ENCODE data around the gene AMY2B. TPM values are rescaled to one million over a fixed set of nuclear protein-coding genes. Genes with fewer than 3 reads are reported as not detected.
"Not testable (repeated sequence)": the region's sequence is repeated elsewhere in the genome, so short reads cannot be mapped to it uniquely, and the experiment has no call there.

Gene AMY2B
- total RNA-seq (2014; rRNA removed; shearing (Covaris generic)): 0.48 and 0.88 TPM in 2 replicates

DNA sequence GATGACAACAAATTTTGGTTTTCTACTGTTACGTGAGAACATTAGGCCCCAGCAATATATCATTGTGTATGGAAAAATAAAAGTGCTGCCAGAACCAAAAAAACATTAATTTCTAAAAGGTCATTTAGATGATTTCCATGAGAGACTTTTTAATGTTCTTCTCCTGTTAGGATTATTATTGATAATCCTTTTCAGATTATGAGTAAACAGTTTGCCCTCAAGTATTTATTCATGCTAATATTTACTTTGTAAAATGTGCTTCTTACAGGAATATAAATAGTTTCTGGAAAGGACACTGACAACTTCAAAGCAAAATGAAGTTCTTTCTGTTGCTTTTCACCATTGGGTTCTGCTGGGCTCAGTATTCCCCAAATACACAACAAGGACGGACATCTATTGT, at the start of gene AMY2B:
AMY2B (plus strand) TSS at position 301 of the 400 bp plus-strand sequence; CDS start at position 315, 14 bp downstream.
- not testable (repeated sequence) for DNase-seq (ENCODE audit: low read depth)

DNA sequence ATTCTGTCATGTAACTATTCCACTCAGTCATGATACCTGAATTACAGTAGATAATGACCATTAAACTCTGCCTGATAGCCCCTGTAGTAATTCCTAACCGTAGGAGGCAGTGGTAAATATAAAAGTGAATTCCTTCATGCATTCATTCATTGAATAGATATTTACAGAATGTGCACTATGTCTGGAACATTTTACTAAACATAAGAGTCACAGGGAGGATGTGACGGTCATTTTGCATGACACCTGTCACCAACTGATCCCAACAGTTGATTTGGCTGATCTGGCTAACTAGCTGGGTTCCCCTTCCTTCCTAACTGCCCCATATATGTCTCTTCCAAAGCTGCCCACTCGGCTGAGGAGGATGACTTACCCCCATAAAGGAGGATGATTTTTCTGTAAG, 48.0 kb upstream of the AMY2B start:
- DNase-seq (ENCODE audit: low read depth): no peak

DNA sequence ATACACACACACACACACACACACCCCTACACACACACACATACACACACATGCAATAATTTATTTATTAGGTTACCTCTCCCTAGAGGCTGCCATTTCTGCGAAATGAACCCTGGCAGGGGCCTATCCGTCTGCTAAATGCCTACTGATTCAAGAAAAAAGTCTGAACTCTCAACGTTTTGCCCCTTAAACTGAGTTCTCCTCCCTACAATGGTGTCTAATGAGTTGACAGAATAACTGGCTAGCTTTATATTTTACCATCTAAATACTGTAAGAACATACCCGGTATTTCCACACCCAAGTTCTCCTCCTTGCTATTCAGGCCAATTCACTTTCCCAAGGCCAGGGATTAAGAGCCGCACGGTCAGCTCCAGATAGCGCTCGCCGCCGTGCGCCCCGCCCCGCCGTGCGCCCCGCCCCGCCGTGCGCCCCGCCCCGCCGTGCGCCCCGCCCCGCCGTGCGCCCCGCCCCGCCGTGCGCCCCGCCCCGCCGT, 46.2 kb upstream of the AMY2B start:
- DNase-seq (ENCODE audit: low read depth): peak; percentile 61

DNA sequence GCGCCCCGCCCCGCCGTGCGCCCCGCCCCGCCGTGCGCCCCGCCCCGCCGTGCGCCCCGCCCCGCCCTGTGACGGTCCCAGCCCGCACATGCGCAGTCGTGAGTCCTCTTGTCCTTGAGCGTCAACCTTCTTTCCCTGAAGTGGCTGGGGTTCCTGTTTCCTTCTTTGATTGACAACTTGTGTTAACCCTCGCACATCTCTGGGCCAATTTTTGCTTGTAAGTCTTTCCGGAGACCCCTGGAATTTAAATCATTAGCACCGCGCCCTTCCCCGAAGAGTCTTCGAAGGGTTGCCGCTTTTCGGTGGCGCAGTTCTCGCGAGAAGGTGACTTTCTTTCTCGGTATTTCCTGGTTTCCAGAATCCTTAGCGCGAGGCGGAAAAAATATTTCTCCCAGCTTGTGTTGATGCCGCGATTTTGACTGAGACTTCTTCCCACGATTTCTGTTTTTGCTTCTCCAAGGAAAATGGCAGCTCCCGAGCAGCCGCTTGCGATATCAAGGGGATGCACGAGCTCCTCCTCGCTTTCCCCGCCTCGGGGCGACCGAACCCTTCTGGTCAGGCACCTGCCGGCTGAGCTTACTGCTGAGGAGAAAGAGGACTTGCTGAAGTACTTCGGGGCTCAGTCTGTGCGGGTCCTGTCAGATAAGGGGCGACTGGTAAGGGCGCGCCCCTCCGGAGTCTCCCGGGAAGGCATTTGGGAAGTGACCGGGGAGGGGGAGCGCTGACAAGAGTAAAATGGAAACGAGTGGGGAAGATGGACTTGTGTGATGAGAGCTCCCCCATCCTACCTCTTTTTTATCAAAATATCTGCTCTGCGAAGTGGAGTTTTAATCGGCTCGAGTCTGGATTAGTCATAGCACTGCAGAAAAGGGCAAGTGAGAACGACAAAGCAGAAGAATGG, 45.5 kb upstream of the AMY2B start, which contains the start of gene RNPC3:
RNPC3 (plus strand) TSS at position 93 of the 901 bp plus-strand sequence; CDS start at position 465, 372 bp downstream.
- DNase-seq (ENCODE audit: low read depth): peak; percentile 88

DNA sequence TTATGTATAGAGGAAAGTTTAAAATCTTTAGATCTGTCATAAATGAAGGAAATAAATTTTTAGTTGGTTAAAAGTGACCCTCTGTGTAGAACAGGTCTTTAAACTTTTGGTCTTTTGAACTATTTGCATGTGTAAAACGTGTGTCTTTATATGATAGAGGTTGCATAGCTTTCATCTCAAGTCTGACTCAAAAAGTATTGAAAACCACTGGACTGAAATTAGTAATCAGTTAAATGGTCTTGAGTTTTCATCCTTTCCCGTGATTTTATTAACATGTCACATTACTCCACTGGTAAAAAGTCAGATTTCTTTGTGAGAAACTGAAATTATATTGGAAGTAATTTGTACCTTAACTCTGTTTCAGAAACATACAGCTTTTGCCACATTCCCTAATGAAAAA, 44.1 kb upstream of the AMY2B start:
- DNase-seq (ENCODE audit: low read depth): no peak

DNA sequence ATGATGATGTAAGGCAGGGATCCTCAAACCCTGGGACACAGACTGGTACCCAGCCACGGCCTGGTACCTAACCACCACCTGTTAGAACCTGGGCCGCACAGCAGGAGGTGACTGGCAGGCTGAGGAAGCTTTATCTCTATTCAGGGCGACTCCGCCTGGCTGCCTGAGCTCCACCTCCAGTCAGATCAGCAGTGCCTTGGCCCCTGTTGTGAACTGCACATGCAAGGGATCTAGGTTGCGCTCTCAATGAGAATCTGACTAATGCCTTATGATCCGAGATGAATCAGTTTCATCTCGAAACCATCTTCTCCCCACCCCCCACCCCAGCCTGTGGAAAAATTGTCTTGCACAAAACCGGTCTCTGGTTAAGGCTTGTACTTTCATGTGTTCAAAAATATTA, 41.6 kb upstream of the AMY2B start:
- DNase-seq (ENCODE audit: low read depth): peak; percentile 7

DNA sequence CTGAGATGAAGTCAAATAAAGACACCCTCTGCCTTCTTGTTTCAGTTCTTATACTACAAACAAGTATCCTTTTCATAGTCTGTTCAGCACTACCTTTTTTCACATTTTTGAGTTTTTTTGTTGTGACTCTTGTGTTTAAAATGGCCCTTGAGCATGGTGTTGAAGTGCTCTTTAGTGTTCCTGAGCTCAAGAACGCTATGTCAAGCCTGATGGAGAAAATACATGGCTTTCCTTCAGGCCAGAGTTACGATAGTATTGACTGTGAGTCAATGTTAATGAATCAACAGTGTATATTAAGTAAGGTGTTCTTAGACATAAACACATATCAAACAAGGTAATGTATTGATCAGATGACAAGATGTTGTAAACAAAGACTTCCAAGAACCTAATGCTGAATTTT, 33.2 kb upstream of the AMY2B start:
- no peak for DNase-seq (ENCODE audit: low read depth)

DNA sequence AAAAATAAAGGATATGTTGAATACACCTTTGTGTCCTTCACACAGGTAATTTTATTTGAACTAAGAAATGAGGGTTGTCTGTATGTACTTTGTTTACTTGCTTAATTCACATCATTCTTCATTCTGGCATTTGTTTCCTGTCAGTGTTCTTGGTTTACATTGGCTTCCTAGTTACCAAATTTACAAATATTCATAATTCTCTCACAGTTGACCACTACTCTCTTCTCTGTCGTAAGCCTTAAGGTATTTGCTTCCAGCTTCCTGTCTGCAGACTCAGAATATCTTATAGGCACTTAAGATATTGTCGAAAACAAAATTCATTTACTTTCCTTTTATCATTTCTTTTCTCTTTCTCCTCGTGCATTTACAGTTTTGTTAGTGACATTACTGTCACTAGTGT, 30.0 kb upstream of the AMY2B start:
- no peak for DNase-seq (ENCODE audit: low read depth)

DNA sequence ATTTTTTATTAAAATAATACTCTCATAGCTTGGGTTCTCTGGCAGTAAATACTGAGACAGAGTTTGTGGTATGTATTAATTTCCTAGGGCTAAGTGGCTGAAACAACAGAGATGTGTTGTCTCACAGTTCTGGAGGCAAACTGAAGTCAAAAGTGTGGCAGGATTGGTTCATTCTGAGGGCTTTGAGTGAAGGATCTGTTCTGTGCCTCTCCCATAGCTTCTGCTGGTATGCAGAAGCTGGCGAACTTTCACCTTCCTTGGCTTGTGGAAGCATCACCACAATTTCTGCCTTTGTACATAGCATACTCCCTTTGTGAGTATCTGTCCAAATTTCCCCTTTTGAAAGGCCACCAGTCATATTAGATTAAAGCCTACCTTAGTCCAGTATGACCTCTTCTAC, 24.9 kb upstream of the AMY2B start:
- DNase-seq (ENCODE audit: low read depth): no peak

DNA sequence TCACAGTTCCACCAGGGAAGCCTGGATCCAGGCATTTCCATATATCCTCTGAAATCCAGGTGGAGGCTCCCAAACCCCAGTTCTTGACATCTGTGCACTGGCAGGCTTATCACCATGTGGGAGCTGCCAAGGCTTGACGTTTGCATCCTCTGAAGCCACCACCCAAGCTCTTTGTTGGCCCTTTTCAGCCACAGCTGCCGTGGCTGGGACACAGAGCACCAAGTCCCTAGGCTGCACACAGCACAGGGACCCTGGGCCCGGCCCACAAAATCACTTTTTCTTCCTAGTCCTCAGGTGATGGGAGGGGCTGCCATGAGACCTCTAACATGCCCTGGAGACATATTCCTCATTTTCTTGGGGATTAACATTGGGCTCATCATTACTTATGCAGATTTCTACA, 23.5 kb upstream of the AMY2B start:
- no peak for DNase-seq (ENCODE audit: low read depth)

DNA sequence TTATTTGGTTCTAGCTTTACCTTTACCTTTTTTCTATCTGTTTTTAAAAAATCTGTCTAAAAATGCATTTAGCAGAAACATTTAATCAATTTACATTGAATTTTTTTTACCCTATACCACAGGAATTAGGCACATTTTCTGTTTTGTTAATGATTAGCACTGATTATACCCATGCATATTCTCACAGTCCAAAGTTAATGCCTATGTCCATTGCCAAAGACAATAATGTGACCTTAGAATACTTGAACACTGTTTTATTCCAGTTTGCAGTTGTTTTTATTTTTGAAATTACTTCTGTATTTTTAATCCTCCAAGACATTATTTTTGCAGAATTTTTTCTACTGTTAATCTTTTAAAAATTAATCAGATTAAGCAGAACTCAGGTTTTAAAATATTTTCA, 11.0 kb upstream of the AMY2B start:
- no peak for DNase-seq (ENCODE audit: low read depth)

DNA sequence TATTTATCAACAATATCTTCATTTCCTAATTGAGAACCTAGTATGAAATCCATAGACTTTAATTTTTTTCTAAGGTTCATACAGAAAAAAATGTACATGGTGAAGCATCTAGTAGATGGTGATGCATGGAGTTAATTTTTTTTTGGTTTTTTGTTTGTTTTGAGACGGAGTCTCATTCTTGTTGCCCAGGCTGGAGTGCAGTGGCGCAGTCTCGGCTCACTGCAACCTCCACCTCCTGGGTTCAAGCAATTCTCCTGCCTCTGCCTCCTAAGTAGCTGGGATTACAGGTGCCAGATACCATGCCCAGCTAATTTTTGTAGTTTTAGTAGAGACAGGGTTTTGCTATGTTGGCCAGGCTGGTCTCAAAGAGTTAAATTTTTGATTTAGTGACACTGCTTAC, 10.3 kb upstream of the AMY2B start:
- DNase-seq (ENCODE audit: low read depth): not testable (repeated sequence)

DNA sequence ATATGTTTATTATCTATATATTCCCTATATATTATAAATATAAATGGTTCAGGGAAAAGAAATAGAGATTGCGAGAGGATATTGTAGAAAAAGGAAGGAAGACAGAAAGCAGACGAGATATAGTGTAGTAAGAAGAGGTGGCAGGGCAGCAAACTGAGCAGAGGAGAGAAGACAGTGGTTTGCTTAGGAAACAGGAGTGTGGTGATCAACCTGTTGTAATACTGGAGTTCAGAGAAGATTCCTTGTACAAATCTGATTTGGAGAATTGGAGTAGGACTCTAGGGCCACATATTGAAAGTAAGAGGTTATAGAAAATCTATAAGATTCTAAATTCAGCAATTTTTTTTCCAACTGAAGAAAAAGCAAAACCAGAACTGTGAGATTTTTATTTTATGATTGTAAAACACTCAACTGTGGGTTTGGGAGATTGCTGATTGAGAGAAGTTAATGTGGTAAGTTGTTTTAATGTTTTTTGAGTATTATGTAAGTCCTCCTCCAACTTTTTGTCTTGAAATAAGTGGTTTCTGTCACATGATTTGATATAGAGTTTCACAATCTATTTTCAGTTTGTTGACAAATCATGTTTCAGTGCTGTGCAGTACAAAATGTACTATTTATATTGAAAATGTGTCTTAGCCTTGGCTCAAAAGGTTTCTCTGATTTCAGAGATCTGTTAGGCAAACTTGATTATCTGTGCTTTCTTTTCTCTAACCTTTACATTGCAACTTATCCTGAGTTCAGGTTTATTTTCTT, 9.6 kb upstream of the AMY2B start:
- DNase-seq (ENCODE audit: low read depth): no peak

DNA sequence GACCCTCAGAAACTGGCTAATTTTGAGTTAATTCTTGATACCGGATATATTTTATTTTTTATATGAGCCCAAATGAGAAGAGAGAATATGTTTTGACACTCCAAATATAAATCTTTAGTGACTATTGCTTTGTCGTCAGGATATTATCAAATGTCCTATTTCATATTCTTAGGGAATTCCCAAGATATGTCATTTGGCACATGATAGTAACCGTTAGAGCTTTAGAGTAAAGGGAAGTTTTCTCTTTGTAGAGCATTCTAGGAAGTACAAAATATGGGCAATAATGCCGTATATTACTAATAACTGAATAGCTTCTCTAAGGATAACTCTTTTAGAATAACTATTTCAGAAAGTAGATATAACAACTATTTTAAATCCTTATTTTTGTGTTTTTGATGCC, 8.3 kb upstream of the AMY2B start:
- DNase-seq (ENCODE audit: low read depth): no peak

DNA sequence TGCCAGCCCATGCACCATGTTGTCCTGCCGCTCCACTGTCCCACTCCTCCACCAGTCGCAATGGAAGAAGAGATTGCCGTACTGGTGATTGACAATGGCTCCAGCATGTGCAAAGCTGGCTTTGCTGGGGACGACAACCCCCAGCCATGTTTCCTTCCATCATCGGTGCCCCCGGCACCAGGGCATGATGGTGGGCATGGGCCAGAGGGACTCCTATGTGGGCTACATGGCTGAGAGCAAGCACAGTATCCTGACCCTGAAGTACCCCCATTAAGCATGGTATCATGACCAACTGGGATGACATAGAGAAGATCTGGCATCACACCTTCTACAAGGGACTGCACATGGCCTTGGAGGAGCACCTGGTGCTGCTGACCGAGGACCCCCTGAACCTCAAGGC, 1.9 kb upstream of the AMY2B start:
- no peak for DNase-seq (ENCODE audit: low read depth)

DNA sequence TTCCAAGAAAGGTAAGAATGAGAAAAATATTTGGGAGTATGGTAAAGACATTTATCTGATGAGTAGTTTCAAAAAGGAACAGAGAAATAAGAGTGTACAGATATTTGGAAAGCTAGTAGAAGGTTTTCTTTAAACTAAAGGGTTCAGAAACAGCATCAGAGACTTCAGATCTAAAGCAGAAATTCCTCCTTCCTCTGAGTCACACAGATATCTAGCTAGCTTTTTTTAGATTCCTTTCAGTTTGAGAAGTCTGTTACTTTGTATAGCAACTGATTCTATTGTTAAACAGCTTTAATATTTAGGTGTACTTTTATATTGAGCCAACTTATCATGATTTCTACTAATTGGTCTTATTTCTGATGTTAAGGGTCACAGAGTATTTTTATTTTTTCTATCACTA, 4.7 kb downstream of the AMY2B start:
- DNase-seq (ENCODE audit: low read depth): no peak

DNA sequence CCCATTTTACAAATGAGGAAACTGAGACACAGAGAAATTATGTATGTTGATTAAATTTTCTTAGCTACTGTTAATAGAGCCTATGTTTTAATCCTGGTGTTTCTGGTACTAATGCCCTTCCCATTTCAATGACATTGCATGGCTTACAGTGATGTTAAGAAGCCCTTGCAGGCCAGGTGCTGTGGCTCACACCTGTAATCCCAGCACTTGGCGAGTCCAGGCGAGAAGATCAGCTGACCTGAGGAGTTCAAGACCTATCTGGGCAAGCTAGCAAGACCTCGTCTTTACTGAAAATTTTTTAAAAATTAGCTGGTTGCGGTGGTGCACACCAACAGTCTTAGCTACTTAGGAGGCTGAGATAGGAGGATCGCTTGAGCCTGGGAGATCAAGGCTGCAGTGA, 5.4 kb downstream of the AMY2B start:
- DNase-seq (ENCODE audit: low read depth): not testable (repeated sequence)

DNA sequence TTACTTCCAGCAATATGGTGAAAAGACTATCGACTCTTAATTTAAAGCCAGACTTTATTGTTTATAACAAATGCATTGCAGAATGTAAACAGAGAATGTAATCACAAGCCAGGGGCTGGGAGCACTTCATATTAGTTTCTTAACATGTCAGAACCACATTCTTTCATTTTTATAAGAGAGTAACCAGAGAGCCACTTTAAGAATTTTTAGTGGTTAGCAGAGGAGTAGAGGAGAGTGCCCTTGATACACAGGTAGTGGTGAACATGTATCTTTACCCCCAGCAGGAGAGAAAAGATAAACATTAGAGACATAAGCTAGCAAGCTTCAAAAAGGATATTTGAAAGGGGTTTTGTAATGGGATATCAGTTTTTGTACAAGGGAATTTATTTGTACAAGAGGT, 11.1 kb downstream of the AMY2B start:
- no peak for DNase-seq (ENCODE audit: low read depth)

DNA sequence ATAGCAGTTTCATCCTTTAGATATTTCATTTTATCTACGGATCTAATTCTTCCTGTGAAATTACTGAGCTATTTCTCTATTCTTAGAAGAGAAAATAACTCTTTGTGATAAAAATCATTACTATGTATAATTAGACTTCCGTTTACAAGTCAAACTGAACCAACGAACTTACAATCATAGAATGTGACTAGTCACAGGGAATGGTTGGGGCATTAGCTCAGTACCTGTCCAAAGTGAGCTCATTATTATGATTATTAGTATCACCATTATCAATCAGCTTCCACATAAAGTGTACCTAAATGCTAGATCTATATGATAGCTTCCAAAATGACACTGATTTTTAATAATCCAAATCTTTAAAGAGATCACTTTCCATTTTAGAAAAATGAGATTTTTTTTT, 12.5 kb downstream of the AMY2B start:
- DNase-seq (ENCODE audit: low read depth): no peak

DNA sequence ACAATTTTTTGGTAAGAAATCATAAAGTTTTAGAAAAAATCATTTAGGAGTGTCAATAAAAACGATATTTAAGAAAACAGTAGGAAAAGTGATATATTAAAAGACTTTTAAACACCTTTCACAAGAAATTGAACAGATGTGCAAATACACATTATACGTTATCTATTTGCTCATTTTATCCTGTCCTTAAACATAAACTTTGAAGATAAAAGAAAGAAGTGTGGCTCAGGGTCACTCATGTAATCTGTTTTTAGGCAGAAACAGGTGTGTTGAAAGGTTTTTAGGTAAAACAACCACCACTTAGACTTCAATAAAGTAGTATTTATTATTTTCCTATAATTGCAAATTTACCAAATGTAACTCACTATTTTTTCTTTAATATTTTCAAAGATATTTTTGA, 13.1 kb downstream of the AMY2B start:
- no peak for DNase-seq (ENCODE audit: low read depth)

DNA sequence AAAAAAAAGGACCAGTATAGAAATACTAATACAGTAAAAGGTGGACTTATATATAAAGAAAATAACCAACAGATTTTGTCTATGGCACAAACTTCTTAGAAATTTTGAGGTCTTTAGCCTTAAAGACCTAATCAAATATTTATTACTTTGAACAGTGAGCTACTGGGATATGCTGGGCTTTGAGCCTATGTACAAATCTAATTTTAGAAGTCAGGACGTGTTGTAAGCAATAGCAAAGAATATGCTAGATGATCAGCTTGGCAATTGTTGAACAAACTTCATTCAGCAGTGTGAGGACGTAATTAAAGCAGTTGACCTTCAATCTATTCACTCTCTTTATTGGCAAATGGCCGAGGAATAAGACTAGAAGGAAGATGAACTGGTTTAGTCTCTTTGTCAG, 31.4 kb downstream of the AMY2B start:
- DNase-seq (ENCODE audit: low read depth): not testable (repeated sequence)

DNA sequence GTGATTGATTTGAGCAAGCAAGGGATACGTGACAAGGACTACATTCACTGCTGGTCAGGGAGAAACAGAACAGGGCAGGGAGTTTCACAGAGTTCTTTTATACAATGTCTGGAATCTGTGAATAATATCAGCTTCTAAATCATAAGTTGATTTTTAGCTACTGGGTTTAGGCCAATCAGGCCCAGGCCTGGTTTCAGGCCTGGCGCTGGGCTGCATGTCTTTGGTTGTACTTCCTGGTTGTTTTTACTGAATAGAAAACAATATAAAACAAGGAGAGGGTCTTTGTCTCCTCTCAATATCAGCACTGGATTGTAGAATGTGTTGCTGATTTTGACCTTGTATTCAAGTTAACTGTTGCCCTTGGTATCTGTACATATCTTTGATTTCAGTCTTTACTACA, 45.0 kb downstream of the AMY2B start:
- no peak for DNase-seq (ENCODE audit: low read depth)

DNA sequence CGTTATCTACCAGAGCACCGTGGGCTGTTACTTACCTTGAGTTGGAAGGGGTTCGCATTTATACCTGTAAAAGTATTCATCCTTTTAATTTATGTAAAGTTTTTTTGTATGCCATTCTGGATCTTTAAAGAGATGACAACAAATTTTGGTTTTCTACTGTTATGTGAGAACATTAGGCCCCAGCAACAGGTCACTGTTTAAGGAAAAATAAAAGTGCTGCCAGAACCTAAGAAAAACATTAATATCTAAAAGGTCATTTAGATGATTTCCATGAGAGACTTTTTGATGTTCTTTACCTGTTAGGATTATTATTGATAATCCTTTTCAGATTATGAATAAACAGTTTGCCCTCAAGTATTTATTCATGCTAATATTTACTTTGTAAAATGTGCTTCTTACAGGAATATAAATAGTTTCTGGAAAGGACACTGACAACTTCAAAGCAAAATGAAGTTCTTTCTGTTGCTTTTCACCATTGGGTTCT, 45.6 kb downstream of the AMY2B start, which contains the start of gene AMY2A:
AMY2A (plus strand) TSS at position 434 of the 484 bp plus-strand sequence; CDS start at position 448, 14 bp downstream.
- DNase-seq (ENCODE audit: low read depth): not testable (repeated sequence)
